NCI-H2196 treated with DMSO at 0.1 percent for 48 hours (cell line): ENCODE results near the gene MAN1B1.

Source experiments
- DNase-seq: peaks from one replicate; lab custom pipeline; 2025; ENCODE audit not compliant: unreplicated experiment; lab: John Stamatoyannopoulos, UW

The MAN1B1 gene

DNA sequence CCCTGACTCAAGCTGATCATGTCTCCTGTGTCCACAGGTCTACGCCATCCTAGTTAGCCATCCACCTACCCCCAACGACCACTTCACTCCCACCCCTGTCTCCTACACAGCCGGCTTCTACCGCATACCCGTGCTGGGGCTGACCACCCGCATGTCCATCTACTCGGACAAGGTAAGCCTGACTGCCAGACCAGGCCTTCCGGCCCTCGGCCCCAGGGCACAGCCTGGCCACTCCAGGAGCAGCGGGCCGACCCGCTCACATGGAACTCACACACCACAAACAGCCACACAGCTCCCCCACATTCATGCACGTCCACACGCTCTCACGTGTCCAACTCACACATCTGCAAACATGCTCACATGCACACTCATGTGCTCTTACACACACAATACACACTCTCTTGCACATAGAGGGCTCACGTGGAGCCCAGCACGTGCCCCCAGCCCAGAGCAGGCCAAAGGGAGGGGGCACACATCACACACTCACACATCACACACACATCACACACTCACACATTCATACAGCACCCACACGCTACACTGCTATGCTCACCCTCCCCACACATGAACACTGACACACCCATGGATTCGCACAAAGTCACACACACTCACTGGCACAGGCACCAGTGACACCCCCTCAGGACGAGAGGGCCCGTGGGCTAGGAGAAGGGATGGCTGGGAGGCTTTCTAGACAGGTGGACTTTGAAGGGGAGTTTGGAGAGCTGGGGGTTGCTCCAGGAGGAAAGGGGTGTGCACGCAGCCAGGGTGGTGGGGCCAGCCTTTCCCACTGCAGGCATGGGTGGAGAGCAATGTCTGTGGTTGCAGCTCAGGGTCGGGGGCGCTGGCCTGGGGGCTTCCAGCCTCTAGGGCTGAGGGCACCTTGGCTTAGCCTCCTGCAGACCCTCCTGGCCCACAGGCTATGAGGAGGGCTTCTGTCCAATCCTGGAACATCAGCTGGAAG, 55.5 kb downstream of the MAN1B1 start:
- DNase-seq, result no peak

DNA sequence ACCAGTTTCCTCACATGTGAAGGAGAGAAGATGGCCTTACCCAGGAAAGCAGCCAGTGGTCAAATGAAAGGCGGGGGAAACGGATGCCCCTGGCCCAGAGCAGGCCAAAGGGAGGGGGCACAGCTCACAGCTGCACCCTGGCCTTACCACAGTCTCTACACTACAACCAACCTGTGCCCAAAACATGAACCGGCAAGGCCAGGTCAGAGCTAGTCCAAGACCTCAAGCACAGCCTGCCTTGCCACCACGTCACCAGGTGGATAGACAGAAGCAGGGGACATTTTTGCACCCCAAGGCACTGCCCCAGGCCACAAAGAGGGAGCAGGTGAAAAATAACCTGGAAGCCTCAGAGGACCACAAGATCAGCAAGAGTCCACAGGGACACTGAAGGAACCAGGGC, 56.7 kb downstream of the MAN1B1 start:
- no peak for DNase-seq

DNA sequence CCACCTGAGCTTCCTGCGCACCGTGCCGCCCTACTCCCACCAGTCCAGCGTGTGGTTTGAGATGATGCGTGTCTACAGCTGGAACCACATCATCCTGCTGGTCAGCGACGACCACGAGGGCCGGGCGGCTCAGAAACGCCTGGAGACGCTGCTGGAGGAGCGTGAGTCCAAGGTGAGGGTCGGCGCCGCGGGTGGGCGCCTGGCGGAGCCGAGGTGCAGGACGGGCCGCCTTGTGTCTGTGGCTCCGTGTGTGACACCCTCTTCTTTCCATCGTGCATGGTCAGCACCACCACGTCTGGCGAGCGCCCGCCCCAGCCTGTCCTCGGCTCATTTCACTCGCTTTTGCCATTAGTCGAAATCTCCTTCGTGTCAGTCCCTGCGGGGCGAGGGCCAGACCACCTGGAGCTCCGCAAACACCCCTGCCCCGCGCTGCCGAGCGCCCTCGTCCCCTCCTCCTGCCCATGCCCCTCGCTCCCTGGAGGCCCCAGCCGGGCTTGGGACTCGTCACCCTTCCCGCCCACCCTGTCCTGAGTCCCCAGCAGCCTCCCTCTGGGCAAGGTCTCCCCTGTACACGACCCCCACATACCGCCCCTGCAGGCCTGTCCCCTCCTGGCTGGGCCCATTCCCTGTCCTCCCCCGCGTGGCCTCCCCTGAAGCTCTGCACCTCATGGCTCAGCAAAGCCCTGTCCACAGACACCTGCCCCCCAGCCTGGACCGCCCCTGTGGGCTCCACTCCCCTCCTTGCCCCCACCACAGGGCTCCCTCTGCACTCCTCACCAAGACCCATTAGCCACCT, 59.1 kb downstream of the MAN1B1 start:
- DNase-seq, result no peak

DNA sequence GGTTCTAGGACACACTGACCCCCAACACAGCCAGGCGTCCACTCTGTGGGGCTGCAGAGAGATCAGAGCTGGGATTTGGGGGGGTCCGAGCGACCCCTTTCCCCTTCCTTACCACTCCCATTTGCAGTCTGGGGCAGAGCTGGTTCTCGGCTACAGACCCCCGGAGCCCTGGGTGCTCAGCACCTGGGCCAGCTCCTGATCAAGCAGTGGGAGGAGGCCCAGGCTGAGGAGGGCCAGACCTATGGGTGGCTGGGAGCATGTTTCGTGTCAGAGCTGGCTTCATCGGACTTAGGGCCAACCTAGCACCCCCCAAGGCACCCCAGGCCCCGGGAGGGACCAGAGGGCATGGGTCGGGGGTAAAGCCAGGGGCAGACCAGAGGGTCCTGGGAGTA, 59.7 kb downstream of the MAN1B1 start:
- DNase-seq, result no peak

DNA sequence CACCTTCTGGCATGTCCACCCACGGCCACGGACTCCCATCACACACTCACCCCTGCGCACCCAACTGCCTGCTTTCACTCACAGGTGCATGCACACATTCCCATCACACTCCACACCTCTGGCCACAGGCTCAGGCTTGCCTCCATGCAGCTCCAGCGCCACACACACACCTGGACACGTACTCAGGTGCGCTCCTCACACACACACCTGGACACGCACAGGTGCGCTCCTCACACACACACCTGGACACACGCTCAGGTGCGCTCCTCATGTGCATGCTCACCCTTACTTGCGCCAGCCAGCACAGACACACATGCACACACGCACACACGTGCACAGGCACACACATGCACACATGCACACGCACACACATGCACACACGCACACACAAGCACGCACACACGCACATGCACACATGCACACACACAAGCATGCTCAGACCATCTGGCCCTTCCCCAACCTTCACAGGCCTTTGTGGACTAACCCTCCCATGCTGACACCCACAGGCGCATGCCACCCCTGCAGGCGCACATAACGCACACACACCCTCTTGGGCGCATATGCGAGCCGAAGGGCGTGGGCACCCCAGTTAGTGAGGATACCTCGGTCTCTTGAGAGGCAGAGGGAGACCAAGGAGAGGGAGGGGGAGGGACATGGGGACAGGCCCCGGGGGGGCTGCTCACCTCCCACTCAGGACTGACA, 60.5 kb downstream of the MAN1B1 start:
- DNase-seq, result no peak

DNA sequence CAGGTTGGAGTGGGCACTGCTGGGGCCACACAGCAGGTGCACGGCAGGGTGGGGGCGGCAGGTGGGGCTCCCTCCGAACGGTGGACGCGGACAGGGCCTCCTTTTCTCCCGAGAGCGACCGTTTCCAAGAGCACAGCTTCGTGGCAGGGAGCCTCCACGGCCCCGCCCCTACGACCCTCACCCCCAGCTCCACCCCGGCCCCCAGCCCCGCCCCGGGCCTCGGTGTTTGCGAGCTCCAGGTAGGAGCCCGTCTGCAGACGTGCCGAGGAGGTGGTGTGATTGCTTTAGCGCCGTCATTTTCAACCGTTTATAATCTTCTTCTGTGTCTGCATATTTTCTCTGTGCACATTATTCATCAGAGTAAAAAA, 61.0 kb downstream of the MAN1B1 start:
- DNase-seq, result no peak

DNA sequence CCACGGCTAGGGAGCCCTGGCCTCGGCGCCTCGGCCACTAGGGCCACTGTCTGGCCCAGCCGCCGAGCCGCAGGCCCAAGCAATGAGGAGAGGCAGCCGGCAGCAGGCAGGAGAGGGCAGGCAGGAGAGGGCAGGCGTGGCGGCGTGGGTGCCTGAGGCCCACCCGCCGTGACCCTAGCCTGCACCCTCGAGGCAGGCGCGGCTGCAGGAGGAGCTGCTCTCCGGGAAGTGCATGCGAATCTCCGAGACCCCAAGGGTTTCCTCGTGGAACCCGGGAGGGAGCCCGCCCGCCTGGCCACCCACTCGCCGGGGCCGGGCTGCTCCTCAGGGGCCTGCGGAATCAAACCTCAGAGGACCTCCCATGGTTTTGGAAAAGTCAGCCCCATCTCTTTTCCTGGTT, 61.5 kb downstream of the MAN1B1 start:
- DNase-seq, result no peak

DNA sequence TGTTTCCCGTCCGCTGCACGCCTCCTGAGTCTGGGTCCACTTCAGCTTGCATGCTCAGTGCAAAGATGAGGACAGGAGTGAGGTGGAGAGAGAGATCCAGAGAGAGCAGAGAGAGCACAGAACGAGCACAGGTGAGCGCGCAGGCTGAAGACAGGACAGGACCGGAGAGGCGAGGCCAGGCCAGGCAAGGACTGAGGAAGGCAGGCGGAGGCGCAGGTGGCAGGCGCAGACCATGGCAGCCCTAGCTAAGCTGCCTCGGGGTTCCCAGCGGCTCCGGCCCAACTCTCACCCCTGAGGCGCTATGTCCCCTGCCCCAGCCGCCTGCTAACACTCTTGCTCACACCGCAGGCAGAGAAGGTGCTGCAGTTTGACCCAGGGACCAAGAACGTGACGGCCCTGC, 61.9 kb downstream of the MAN1B1 start:
- DNase-seq, result no peak

DNA sequence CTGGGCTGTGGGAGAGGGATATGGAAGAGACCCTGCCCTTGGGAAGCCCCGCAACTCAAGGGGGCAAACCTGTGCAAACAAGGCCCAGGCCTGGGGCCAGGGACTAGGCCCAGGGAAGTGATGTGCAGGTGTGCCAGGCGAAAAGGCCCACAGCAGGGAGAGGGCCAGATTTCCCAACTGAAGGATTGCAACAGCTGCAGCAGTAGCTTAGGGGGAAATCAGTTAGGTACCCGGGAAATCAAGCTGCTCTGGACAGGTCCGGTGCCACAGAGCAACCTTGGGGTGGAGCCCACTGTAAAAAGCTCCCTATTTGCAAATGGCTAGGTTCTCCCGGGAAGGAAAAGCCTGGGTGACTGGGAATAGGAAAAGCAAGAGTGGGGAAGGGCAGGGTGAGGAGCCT, 62.6 kb downstream of the MAN1B1 start:
- DNase-seq, result no peak

DNA sequence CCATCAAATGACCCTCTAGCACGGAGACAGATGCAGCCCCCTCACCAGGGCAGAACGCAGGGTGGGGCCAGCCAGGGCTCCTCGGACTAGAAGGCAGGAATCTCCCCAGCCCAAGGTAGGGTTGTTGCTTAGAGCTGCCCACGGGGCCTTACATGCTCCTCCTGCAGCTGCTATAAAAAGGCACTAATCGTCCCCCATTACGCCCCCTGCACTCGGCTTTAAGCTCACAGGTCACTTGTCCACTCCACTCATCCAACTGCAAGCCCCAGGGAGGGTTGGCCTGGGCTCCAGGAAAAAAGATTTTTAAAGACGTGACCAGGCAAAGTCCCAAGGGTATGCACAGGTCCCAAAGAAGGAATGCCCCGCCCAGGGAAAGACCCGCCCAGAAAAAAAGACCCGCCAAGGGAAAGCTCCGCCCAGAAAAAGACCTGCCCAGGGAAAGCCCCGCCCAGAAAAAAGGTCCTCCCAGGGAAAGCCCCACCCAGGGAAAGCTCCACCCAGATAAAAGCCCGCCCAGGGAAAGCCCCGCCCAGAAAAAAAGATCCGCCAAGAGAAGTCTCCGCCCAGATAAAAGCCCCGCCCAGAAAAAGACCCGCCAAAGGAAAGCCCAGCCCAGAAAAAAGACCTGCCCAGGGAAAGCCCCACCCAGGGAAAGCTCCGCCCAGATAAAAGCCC, 63.3 kb downstream of the MAN1B1 start:
- DNase-seq, result no peak

DNA sequence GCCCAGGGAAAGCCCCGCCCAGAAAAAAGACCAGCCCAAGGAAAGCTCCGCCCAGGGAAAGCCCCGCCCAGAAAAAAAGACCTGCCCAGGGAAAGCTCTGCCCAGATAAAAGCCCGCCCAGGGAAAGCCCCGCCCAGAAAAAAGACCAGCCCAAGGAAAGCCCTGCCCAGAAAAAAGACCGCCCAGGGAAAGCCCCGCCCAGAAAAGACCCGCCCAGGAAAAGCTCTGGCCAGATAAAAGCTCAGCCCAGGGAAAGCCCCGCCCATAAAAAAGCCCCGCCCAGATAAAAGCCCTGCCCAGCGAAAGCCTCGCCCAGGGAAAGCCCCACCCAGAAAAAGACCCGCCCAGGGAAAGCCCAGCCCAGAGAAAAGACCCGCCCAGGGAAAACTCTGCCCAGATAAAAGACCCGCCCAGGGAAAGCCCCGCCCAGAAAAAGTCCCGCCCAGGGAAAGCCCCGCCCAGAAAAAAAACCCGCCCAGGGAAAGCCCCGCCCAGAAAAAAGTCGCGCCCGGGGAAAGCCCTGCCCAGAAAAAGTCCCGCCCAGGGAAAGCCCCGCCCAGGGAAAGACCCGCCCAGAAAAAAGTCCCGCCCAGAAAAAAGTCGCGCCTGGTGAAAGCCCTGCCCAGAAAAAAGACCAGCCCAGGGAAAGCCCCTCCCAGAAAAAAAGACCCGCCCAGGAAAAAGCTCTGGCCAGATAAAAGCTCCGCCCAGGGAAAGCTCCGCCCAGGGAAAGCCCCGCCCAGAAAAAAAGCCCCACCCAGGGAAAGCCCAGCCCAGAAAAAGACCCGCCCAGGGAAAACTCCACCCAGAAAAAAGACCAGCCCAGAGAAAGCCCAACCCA, 64.1 kb downstream of the MAN1B1 start:
- DNase-seq, result peak; percentile 53

DNA sequence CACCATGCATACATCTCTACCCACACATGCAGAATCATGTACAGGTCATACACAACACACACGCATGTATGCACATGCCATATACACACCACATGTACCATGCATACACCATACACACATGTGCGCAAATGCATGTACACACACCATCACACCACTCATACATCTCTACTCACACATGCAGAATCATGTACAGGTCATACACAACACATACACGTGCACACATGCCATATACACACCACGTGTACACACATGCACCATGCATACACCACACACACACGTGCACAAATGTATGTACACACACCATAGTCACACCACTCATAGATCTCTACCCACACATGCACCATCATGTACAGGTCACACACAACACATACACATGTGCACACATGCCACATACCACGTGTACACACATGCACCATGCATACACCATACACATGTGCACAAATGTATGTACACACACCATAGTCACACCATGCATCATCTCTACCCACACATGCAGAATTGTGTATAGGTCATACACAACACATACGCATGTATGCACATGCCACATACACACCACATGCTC, 66.1 kb downstream of the MAN1B1 start:
- DNase-seq, result no peak

DNA sequence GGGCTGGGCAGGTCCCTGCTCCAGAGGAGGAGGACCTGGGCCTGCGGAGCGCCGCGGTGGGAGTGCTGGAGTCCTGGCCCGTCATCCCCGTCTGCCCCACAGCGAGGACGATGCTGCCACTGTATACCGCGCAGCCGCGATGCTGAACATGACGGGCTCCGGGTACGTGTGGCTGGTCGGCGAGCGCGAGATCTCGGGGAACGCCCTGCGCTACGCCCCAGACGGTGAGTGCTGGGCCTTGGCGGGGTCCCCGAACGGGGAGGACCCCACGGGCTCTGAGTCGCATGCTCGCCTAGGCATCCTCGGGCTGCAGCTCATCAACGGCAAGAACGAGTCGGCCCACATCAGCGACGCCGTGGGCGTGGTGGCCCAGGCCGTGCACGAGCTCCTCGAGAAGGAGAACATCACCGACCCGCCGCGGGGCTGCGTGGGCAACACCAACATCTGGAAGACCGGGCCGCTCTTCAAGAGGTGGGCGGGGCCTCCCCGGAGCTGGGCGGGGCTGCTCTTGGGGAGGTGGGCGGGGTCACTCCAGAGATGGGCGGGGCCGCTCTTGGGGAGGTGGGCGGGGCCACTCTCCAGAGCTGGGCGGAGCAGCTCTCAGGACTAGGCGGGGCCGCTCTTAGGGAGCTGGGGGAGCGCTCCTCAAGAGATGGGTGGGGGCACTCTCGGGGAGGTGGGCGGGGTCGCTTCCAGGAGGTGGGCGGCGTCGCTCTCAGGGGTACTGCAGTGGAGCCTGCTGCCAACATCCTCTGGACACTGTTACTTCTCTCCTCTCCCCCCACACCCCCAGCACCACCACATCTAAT, 70.0 kb downstream of the MAN1B1 start:
- DNase-seq, result no peak

DNA sequence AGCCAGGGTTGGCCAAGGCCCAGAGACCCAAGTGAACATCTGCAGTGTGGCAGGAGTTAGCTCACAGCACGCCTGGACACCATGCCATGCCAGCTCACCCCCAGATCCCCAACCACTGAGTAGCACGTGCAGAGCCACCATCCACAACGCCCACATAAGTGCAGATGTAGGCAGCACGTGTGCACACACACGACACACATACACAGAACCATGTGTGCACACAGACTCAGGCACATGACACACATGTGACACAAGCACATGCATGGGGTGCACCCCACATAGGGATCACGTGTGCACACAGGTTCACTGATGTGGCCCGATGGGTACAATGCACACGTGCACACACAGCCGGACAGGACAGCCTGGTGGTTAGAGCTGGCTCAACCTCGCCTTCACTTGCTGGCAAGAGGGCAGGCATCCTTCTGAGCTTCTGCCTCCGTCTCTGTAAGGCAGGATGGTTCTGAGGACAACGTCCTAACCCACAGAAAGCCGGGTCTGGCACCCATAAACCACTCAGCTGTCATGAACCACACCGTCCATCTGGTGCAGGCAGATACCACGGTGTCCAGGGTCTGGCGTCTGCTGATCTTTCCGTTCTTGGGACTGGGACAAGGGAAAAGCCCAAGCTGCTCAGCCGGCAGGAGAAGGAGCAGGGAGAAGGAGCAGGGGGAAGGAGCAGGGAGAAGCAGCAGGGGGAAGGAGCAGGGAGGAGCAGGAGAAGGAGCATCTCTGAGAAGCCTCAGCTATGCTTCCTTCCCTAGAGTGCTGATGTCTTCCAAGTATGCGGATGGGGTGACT, 71.0 kb downstream of the MAN1B1 start:
- DNase-seq, result no peak

DNA sequence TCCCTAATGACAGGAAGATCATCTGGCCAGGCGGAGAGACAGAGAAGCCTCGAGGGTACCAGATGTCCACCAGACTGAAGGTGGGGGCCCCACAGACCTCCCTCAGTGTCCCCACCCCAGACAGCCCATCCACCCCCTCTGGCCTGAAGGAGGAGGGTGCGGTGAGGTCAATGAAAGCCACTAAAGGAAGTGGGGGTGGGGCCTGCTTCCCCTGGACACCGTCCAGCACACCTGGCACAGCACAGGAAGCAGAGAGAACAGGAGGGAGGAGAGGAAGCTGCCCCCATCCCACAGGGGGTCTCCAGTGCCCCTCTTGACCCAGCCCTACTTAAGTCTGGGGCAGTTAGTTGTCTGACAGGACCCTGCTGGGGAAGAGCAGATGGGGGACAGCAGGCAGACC, 71.8 kb downstream of the MAN1B1 start:
- peak; percentile 14 for DNase-seq
